Measurements from ENCODE around the gene MRPS23. TPM values are rescaled to one million over a fixed set of nuclear protein-coding genes. Genes with fewer than 3 reads are reported as not detected.

MRPS23 gene
- total and polyA plus RNA-seq, 2 of the 8 experiments (the other 6 are each of a cell fraction or from before 2014, with no cell fraction given) = 38.6 to 60.4 TPM

DNA sequence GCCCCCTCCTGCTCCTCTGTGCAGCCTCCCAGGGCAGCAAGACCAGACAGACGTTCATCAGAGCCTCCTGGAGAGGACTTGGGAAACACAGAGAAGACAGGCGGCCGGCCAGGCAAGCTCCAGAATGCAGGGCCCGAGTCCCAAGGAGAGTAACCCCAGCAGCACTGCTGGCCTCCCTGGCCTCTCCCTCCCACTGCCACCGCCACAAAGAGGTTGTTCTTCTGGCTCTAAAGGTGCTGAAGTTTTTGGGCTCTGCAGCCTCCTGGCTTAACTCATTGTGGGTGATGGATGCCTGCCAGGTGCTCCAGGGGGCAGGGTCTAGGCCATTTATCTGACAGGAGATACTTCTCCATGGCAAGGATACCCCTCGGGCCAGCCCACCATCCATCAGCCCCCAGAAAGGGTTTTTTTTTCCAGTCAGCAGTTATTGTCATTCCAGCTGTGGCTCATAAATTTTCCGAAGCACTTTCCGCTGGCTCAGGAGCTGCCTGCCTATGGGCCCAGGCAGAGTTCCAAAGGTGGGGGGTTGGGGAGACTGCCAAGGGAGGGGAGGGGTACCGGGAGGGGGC lies 32.0 kb upstream of the MRPS23 start:
- Histone ChIP-seq H3K79me1 (ENCODE audit: low read depth, low read length) (no peaks in the 10 kb centered on the region), H3K14ac (ENCODE audit: insufficient read length) (no peak overlapping the region), H3K4me3 (ENCODE audit: extremely low read depth in 1 of 4, insufficient read depth in 2 of 4, low read depth in 3 of 4, low read length in 4 of 4) (no peak overlapping the region), H4K91ac (replicated peaks; ENCODE audit: insufficient read length, low read length) (peak overlapping the region; percentile 34), H3K18ac (ENCODE audit: extremely low read depth, low read length) (peak overlapping the region; percentile 48), H3K23me2 (ENCODE audit: low read depth, low read length) (peaks cover 2% of the 10 kb centered on the region; the same call in 1 of the 2 replicates), H2AFZ (ENCODE audit: low read length) (no peak overlapping the region), H2BK120ac (replicated peaks; ENCODE audit: low read depth, low read length) (no peak overlapping the region), H2BK5ac (ENCODE audit: low read depth, low read length) (peak overlapping the region; percentile 93; the same call in 1 of the 2 replicates), H3K27ac (ENCODE audit: low read depth, low read length) (peak overlapping the region; percentile 14; the same call in 1 of the 2 replicates), H3K27me3 (replicated peaks in 1 of 4; ENCODE audit: control insufficient read depth in 3 of 4, extremely low read depth in 1 of 4, insufficient read depth in 3 of 4, low read length in 3 of 4) (peaks cover 0 to 2% (median 1%) of the 10 kb centered on the region in 4 experiments; a peak in 2 of 7 replicates), H2AK5ac (ENCODE audit: low read depth, low read length) (no peak overlapping the region; the same call in 1 of the 2 replicates), H4K8ac (ENCODE audit: extremely low read depth, insufficient read depth, low read length) (no peak overlapping the region), H4K20me1 (replicated peaks in 1 of 2; ENCODE audit: control insufficient read depth in 1 of 2, insufficient read depth in 2 of 2, low read length in 2 of 2) (no peaks in the 10 kb centered on the region), H2BK12ac (ENCODE audit: low read depth, low read length) (peak overlapping the region; percentile 99; the same call in 1 of the 2 replicates), H3K4ac (replicated peaks; ENCODE audit: insufficient read length, low read depth, low read length) (no peak overlapping the region), H3K23ac (ENCODE audit: insufficient read length) (no peak overlapping the region), H3K9me3 (ENCODE audit: insufficient read depth in 2 of 2, low read depth in 1 of 2, low read length in 1 of 2) (no peaks in the 10 kb centered on the region), H2BK15ac (ENCODE audit: low read length) (peak overlapping the region; percentile 10; the same call in 1 of the 2 replicates), H3K4me1 (replicated peaks in 1 of 4; ENCODE audit: control insufficient read depth in 3 of 4, insufficient read depth in 4 of 4, low read length in 3 of 4) (peaks cover 17 to 34% (median 20%) of the 10 kb centered on the region in 4 experiments), H3K4me2 (ENCODE audit: insufficient read depth in 1 of 2, low read depth in 2 of 2, low read length in 2 of 2) (peak overlapping the region in 1 of 2 experiments; percentile 29; a peak in 2 of 4 replicates), H3K9ac (replicated peaks in 1 of 4; ENCODE audit: extremely low read depth in 1 of 4, low read depth in 3 of 4, low read length in 3 of 4) (no peak overlapping the region), H3K79me2 (ENCODE audit: control insufficient read depth in 1 of 2, insufficient read depth in 2 of 2, low read length in 2 of 2) (no peaks in the 10 kb centered on the region), H4K5ac (ENCODE audit: insufficient read length, low read depth, low read length) (no peak overlapping the region), H2BK20ac (ENCODE audit: low read length) (peak overlapping the region; percentile 80; the same call in 1 of the 2 replicates), H3K56ac (replicated peaks; ENCODE audit: insufficient read length, low read depth, low read length) (no peak overlapping the region), H3K36me3 (ENCODE audit: control insufficient read depth in 2 of 4, insufficient read depth in 4 of 4, low read length in 3 of 4) (no peaks in the 10 kb centered on the region)
- TF ChIP-seq SIN3A (conservative IDR thresholded peaks at IDR 0.05 in 1 of 2, IDR thresholded peaks at IDR 0.05 in 1 of 2; ENCODE audit: low read depth in 1 of 2, low read length in 2 of 2) = no peak
- no peak for TF ChIP-seq GTF2F1 (IDR thresholded peaks at IDR 0.05; ENCODE audit: borderline replicate concordance, low read depth, low read length)
- TF ChIP-seq ASH2L (IDR thresholded peaks at IDR 0.05; ENCODE audit: low read length) = no peak
- TF ChIP-seq TBP (IDR thresholded peaks at IDR 0.05; ENCODE audit: low read depth, low read length) = no peak
- no peak for TF ChIP-seq JUN (IDR thresholded peaks at IDR 0.05; ENCODE audit: low read depth, low read length)
- TF ChIP-seq NRF1 (IDR thresholded peaks at IDR 0.05; ENCODE audit: low read depth, low read length) = no peak
- no peak for TF ChIP-seq MAFK (IDR thresholded peaks at IDR 0.05; ENCODE audit: low read depth, low read length)
- TF ChIP-seq RFX5 (IDR thresholded peaks at IDR 0.05; ENCODE audit: borderline replicate concordance, low read depth, low read length) = no peak
- no peak for TF ChIP-seq EZH2 (IDR thresholded peaks at IDR 0.05; ENCODE audit: low read depth, low read length, severe bottlenecking)
- TF ChIP-seq, protein P1, sequence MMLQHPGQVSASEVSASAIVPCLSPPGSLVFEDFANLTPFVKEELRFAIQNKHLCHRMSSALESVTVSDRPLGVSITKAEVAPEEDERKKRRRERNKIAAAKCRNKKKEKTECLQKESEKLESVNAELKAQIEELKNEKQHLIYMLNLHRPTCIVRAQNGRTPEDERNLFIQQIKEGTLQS (IDR thresholded peaks at IDR 0.05; ENCODE audit: insufficient read depth, low read depth, low read length) = no peak
- no peak for TF ChIP-seq BCL11A (IDR thresholded peaks at IDR 0.05; ENCODE audit: low read depth in 2 of 2, low read length in 2 of 2)
- TF ChIP-seq CHD2 (IDR thresholded peaks at IDR 0.05; ENCODE audit: low read length) = no peak
- DNase-seq (ENCODE audit: low read depth in 1 of 2, low spot score in 2 of 2) (no peak), FAIRE-seq (no peak)
- WGBS, 2 experiments (ENCODE audit: extremely low coverage in 1 of 2, insufficient coverage in 1 of 2, insufficient read length in 1 of 2, insufficient replicate concordance in 2 of 2, low coverage in 1 of 2, low lambda C conversion rate in 2 of 2, missing lambda C conversion rate in 1 of 2) = 53% methylated on average over 8 of the region's 9 CpGs; no CpG with 5 or more reads in 1 of the 2 experiments
- ChIA-PET CTCF (ENCODE audit: partially characterized antibody) (interaction anchor here (0.6 to 20.7 kb wide), 6 partner anchors 10 to 230 kb away, joined by 3 to 221 read pairs (median 6); no protein-coding TSS in a partner anchor), POLR2A (ENCODE audit: partially characterized antibody) (interaction anchor here (0.6 to 4.2 kb wide), 11 partner anchors 11 to 277 kb away, joined by 3 to 15 read pairs (median 3); partner anchors contain the start of gene VEZF1)
